Measurements from ENCODE around the gene PIP4K2A.
A peak's percentile ranks its signal among the peaks of the same experiment; 100 is the strongest.

Gene PIP4K2A

GRCh38 chr10:22717728-22718127 lies 3.4 kb upstream of the PIP4K2A start:
- H3K18ac ChIP-seq (ENCODE audit: low read length): no peak overlapping the region
- H3K4me2 ChIP-seq (ENCODE audit: low read length): no peak overlapping the region
- no peak overlapping the region for H3K4me3 ChIP-seq (ENCODE audit: low read depth, low read length)
- H3K23ac ChIP-seq (ENCODE audit: low read length): no peak overlapping the region
- H2BK120ac ChIP-seq (ENCODE audit: insufficient read depth, low read length, poor library complexity): no peak overlapping the region
- no peak overlapping the region for H2BK12ac ChIP-seq (ENCODE audit: low read length)
- H4K91ac ChIP-seq (ENCODE audit: low read depth, low read length): no peak overlapping the region
- no peak overlapping the region for H4K8ac ChIP-seq (ENCODE audit: low read depth, low read length)
- no peak overlapping the region for H2AFZ ChIP-seq (ENCODE audit: insufficient read depth, low read length, poor library complexity)
- H3K27me3 ChIP-seq (ENCODE audit: insufficient read depth, low read length): no peaks in the 10 kb centered on the region
- H3K4me1 ChIP-seq (ENCODE audit: control insufficient read depth in 1 of 2, insufficient read depth in 2 of 2, low read length in 2 of 2): peaks cover 3 to 5% of the 10 kb centered on the region in 2 experiments
- no CpG with 5 or more reads among the region's 3 CpGs for WGBS (ENCODE audit: extremely low coverage, insufficient coverage, insufficient read length)
- no peak overlapping the region for H3K14ac ChIP-seq (ENCODE audit: low read length)
- no peak for DNase-seq
- no peaks in the 10 kb centered on the region for H3K36me3 ChIP-seq (ENCODE audit: control insufficient read depth in 1 of 2, insufficient read depth in 2 of 2, low read length in 2 of 2)
- H2BK5ac ChIP-seq (ENCODE audit: low read depth, low read length, poor library complexity): no peak overlapping the region
- H3K9me3 ChIP-seq (ENCODE audit: insufficient read depth, low read depth, low read length): no peaks in the 10 kb centered on the region
- no peak overlapping the region for H4K12ac ChIP-seq (ENCODE audit: low read depth, low read length)
- no peak overlapping the region for H3K27ac ChIP-seq (ENCODE audit: low read depth, low read length)
- H3K9ac ChIP-seq (ENCODE audit: low read length): no peak overlapping the region
- H3K4ac ChIP-seq (ENCODE audit: low read depth, low read length): no peak overlapping the region
- no peak overlapping the region for H2AK5ac ChIP-seq (ENCODE audit: low read length)
- H3K79me1 ChIP-seq (ENCODE audit: low read length): peaks cover 10% of the 10 kb centered on the region
- H3K79me2 ChIP-seq (ENCODE audit: control insufficient read depth, insufficient read depth, low read length, poor library complexity): peaks cover 16% of the 10 kb centered on the region

- Histone ChIP-seq H3K18ac (ENCODE audit: low read length) (no peak overlapping the region), H3K4ac (ENCODE audit: low read depth, low read length) (no peak overlapping the region), H2BK120ac (ENCODE audit: insufficient read depth, low read length, poor library complexity) (no peak overlapping the region), H3K9ac (ENCODE audit: low read length) (no peak overlapping the region), H3K79me2 (ENCODE audit: control insufficient read depth, insufficient read depth, low read length, poor library complexity) (peaks cover 16% of the 10 kb centered on the region), H2BK5ac (ENCODE audit: low read depth, low read length, poor library complexity) (no peak overlapping the region), H2BK12ac (ENCODE audit: low read length) (no peak overlapping the region), H3K23ac (ENCODE audit: low read length) (no peak overlapping the region), H2AK5ac (ENCODE audit: low read length) (no peak overlapping the region), H3K79me1 (ENCODE audit: low read length) (peaks cover 10% of the 10 kb centered on the region), H3K4me2 (ENCODE audit: low read length) (no peak overlapping the region), H3K9me3 (ENCODE audit: insufficient read depth, low read depth, low read length) (no peaks in the 10 kb centered on the region), H4K8ac (ENCODE audit: low read depth, low read length) (no peak overlapping the region), H3K4me1 (ENCODE audit: control insufficient read depth in 1 of 2, insufficient read depth in 2 of 2, low read length in 2 of 2) (peaks cover 3 to 5% of the 10 kb centered on the region in 2 experiments), H2AFZ (ENCODE audit: insufficient read depth, low read length, poor library complexity) (no peak overlapping the region), H3K27ac (ENCODE audit: low read depth, low read length) (no peak overlapping the region), H3K14ac (ENCODE audit: low read length) (no peak overlapping the region), H3K36me3 (ENCODE audit: control insufficient read depth in 1 of 2, insufficient read depth in 2 of 2, low read length in 2 of 2) (no peaks in the 10 kb centered on the region), H4K12ac (ENCODE audit: low read depth, low read length) (no peak overlapping the region), H3K27me3 (ENCODE audit: insufficient read depth, low read length) (no peaks in the 10 kb centered on the region), H3K4me3 (ENCODE audit: low read depth, low read length) (no peak overlapping the region), H4K91ac (ENCODE audit: low read depth, low read length) (no peak overlapping the region)
- no peak for DNase-seq
- WGBS (ENCODE audit: extremely low coverage, insufficient coverage, insufficient read length): no CpG with 5 or more reads among the region's 4 CpGs
These were observed 2.6 kb upstream of the PIP4K2A start for GRCh38 chr10:22716943-22717342.

GRCh38 chr10:22715290-22715625 lies 880 bp upstream of the PIP4K2A start:
- no peak overlapping the region for H3K27ac ChIP-seq (ENCODE audit: low read depth, low read length)
- H3K4me3 ChIP-seq (ENCODE audit: low read depth, low read length): no peak overlapping the region
- H2BK5ac ChIP-seq (ENCODE audit: low read depth, low read length, poor library complexity): no peak overlapping the region
- peak overlapping the region; percentile 3 for H3K9ac ChIP-seq (ENCODE audit: low read length)
- peak overlapping the region; percentile 97 for H2AFZ ChIP-seq (ENCODE audit: insufficient read depth, low read length, poor library complexity)
- peaks cover 10% of the 10 kb centered on the region for H3K79me1 ChIP-seq (ENCODE audit: low read length)
- peak; percentile 79 to 87 for DNase-seq
- no peaks in the 10 kb centered on the region for H3K27me3 ChIP-seq (ENCODE audit: insufficient read depth, low read length)
- H3K9me3 ChIP-seq (ENCODE audit: insufficient read depth, low read depth, low read length): no peaks in the 10 kb centered on the region
- no peak overlapping the region for H3K14ac ChIP-seq (ENCODE audit: low read length)
- peaks cover 3 to 5% of the 10 kb centered on the region in 2 experiments for H3K4me1 ChIP-seq (ENCODE audit: control insufficient read depth in 1 of 2, insufficient read depth in 2 of 2, low read length in 2 of 2)
- no CpG with 5 or more reads among the region's 7 CpGs for WGBS (ENCODE audit: extremely low coverage, insufficient coverage, insufficient read length)
- no peak overlapping the region for H3K23ac ChIP-seq (ENCODE audit: low read length)
- peak overlapping the region; percentile 84 for H4K91ac ChIP-seq (ENCODE audit: low read depth, low read length)
- peaks cover 19% of the 10 kb centered on the region for H3K79me2 ChIP-seq (ENCODE audit: control insufficient read depth, insufficient read depth, low read length, poor library complexity)
- H2BK12ac ChIP-seq (ENCODE audit: low read length): no peak overlapping the region
- no peak overlapping the region for H3K4ac ChIP-seq (ENCODE audit: low read depth, low read length)
- no peaks in the 10 kb centered on the region for H3K36me3 ChIP-seq (ENCODE audit: control insufficient read depth in 1 of 2, insufficient read depth in 2 of 2, low read length in 2 of 2)
- H4K8ac ChIP-seq (ENCODE audit: low read depth, low read length): peak overlapping the region; percentile 62
- no peak overlapping the region for H4K12ac ChIP-seq (ENCODE audit: low read depth, low read length)
- H2AK5ac ChIP-seq (ENCODE audit: low read length): no peak overlapping the region
- H2BK120ac ChIP-seq (ENCODE audit: insufficient read depth, low read length, poor library complexity): no peak overlapping the region
- no peak overlapping the region for H3K18ac ChIP-seq (ENCODE audit: low read length)
- peak overlapping the region; percentile 72 for H3K4me2 ChIP-seq (ENCODE audit: low read length)

GRCh38 chr10:22713853-22714478 lies 412 bp downstream of the PIP4K2A start:
- H2BK120ac ChIP-seq (ENCODE audit: insufficient read depth, low read length, poor library complexity): no peak overlapping the region
- H2AFZ ChIP-seq (ENCODE audit: insufficient read depth, low read length, poor library complexity): peak overlapping the region; percentile 9
- H4K8ac ChIP-seq (ENCODE audit: low read depth, low read length): peak overlapping the region; percentile 34
- H2BK5ac ChIP-seq (ENCODE audit: low read depth, low read length, poor library complexity): peak overlapping the region; percentile 52
- no peak overlapping the region for H3K23ac ChIP-seq (ENCODE audit: low read length)
- H3K36me3 ChIP-seq (ENCODE audit: control insufficient read depth in 1 of 2, insufficient read depth in 2 of 2, low read length in 2 of 2): no peaks in the 10 kb centered on the region
- H3K9ac ChIP-seq (ENCODE audit: low read length): peak overlapping the region; percentile 8
- H2BK12ac ChIP-seq (ENCODE audit: low read length): no peak overlapping the region
- peak overlapping the region; percentile 26 for H3K18ac ChIP-seq (ENCODE audit: low read length)
- peak overlapping the region; percentile 85 for H3K4me3 ChIP-seq (ENCODE audit: low read depth, low read length)
- peaks cover 3 to 5% of the 10 kb centered on the region in 2 experiments for H3K4me1 ChIP-seq (ENCODE audit: control insufficient read depth in 1 of 2, insufficient read depth in 2 of 2, low read length in 2 of 2)
- H3K4me2 ChIP-seq (ENCODE audit: low read length): peak overlapping the region; percentile 88
- H3K14ac ChIP-seq (ENCODE audit: low read length): peak overlapping the region; percentile 49
- WGBS (ENCODE audit: extremely low coverage, insufficient coverage, insufficient read length): no CpG with 5 or more reads among the region's 67 CpGs
- H2AK5ac ChIP-seq (ENCODE audit: low read length): no peak overlapping the region
- peak overlapping the region; percentile 21 for H4K12ac ChIP-seq (ENCODE audit: low read depth, low read length)
- peak overlapping the region; percentile 56 for H4K91ac ChIP-seq (ENCODE audit: low read depth, low read length)
- H3K27ac ChIP-seq (ENCODE audit: low read depth, low read length): peak overlapping the region; percentile 0
- no peaks in the 10 kb centered on the region for H3K9me3 ChIP-seq (ENCODE audit: insufficient read depth, low read depth, low read length)
- no peaks in the 10 kb centered on the region for H3K27me3 ChIP-seq (ENCODE audit: insufficient read depth, low read length)
- H3K79me1 ChIP-seq (ENCODE audit: low read length): peaks cover 10% of the 10 kb centered on the region
- H3K4ac ChIP-seq (ENCODE audit: low read depth, low read length): peak overlapping the region; percentile 7
- peaks cover 22% of the 10 kb centered on the region for H3K79me2 ChIP-seq (ENCODE audit: control insufficient read depth, insufficient read depth, low read length, poor library complexity)
- peak; percentile 7 to 39 for DNase-seq

All from trophoblast cell (in vitro differentiated cells and primary cell).